Esophagus squamous epithelium (tissue), 4 donors: ENCODE measurements around the gene BUB3.

Source experiments
- POLR2A ChIP-seq, 4 donors: fragments of 450-650 bp; IDR thresholded peaks; one replicate each; pipeline ENCODE4 v1.6.1; 2017; ENCODE audit warnings: antibody characterized with exemption in 4 of 4, mild to moderate bottlenecking in 4 of 4, moderate library complexity in 3 of 4
- TF ChIP-seq, protein P1 (sequence below), 6 experiments: fragments of 450-650 bp in 4 of 6; fragments of 200-600 bp in 2 of 6; sonication (generic) in 2 of 6; IDR thresholded peaks; one replicate each; pipeline ENCODE4 v1.5.1; 2016 to 2019; ENCODE audit warnings: antibody characterized with exemption in 6 of 6, mild to moderate bottlenecking in 4 of 6, moderate library complexity in 4 of 6

GRCh38 chr10:123212063-123212462 lies 57.9 kb downstream of the BUB3 start:
- TF ChIP-seq POLR2A (IDR thresholded peaks at IDR 0.05), result no peak
- TF ChIP-seq, protein P1, sequence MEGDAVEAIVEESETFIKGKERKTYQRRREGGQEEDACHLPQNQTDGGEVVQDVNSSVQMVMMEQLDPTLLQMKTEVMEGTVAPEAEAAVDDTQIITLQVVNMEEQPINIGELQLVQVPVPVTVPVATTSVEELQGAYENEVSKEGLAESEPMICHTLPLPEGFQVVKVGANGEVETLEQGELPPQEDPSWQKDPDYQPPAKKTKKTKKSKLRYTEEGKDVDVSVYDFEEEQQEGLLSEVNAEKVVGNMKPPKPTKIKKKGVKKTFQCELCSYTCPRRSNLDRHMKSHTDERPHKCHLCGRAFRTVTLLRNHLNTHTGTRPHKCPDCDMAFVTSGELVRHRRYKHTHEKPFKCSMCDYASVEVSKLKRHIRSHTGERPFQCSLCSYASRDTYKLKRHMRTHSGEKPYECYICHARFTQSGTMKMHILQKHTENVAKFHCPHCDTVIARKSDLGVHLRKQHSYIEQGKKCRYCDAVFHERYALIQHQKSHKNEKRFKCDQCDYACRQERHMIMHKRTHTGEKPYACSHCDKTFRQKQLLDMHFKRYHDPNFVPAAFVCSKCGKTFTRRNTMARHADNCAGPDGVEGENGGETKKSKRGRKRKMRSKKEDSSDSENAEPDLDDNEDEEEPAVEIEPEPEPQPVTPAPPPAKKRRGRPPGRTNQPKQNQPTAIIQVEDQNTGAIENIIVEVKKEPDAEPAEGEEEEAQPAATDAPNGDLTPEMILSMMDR (IDR thresholded peaks at IDR 0.05), result no peak
